MM.1S (cell line): ENCODE measurements around the gene NUP160.

Experiments
- DNase-seq: peaks from one replicate; pipeline ENCODE4 v3.0.0-alpha.2; 2015
- H2AFZ ChIP-seq: fragments of 300-600 bp; sonication (generic); 2 replicates; pipeline ENCODE4 v1.6.0; 2016; ENCODE audit warnings: antibody characterized with exemption, low read length
- H3F3A ChIP-seq: fragments of 300-600 bp; sonication (generic); 2 replicates; pipeline ENCODE4 v1.6.1; 2016; ENCODE audit warnings: mild to moderate bottlenecking, antibody characterized with exemption, low read length, moderate library complexity, mixed read lengths; ENCODE audit not compliant: insufficient read depth
- H3K27ac ChIP-seq: fragments of 300-600 bp; sonication (generic); 2 replicates; pipeline ENCODE4 v1.5.1; 2016; ENCODE audit warnings: mild to moderate bottlenecking, low read length
- H3K27me3 ChIP-seq: fragments of 300-600 bp; sonication (generic); replicated peaks from 2 replicates; pipeline ENCODE4 v1.6.0; 2016; ENCODE audit warnings: low read length; ENCODE audit not compliant: insufficient read depth
- H3K36me3 ChIP-seq: fragments of 300-600 bp; sonication (generic); replicated peaks from 2 replicates; pipeline ENCODE4 v1.6.1; 2016; ENCODE audit warnings: mild to moderate bottlenecking, low read length, mixed read lengths; ENCODE audit not compliant: insufficient read depth
- H3K4me1 ChIP-seq: fragments of 300-600 bp; sonication (generic); 2 replicates; pipeline ENCODE4 v1.6.1; 2016; ENCODE audit warnings: low read length, mixed read lengths
- H3K4me2 ChIP-seq: fragments of 300-600 bp; sonication (generic); 2 replicates; pipeline ENCODE4 v1.6.0; 2016; ENCODE audit warnings: low read depth, low read length
- H3K4me3 ChIP-seq: fragments of 300-600 bp; sonication (generic); 2 replicates; pipeline ENCODE4 v1.5.1; 2016; ENCODE audit warnings: low read length, mixed read lengths
- H3K79me2 ChIP-seq: fragments of 300-600 bp; sonication (generic); 2 replicates; pipeline ENCODE4 v1.6.1; 2016; ENCODE audit warnings: mixed run types, low read length, mixed read lengths
- H3K9ac ChIP-seq: fragments of 300-600 bp; sonication (generic); 2 replicates; pipeline ENCODE4 v1.6.1; 2016; ENCODE audit warnings: low read length, mixed read lengths
- H3K9me2 ChIP-seq: fragments of 300-600 bp; sonication (generic); replicated peaks from 2 replicates; pipeline ENCODE4 v1.6.1; 2016; ENCODE audit warnings: mild to moderate bottlenecking, low read length, mixed read lengths; ENCODE audit not compliant: insufficient read depth
- H3K9me3 ChIP-seq: fragments of 300-600 bp; sonication (generic); replicated peaks from 2 replicates; pipeline ENCODE4 v1.6.1; 2016; ENCODE audit warnings: mild to moderate bottlenecking, low read length, mixed read lengths; ENCODE audit not compliant: insufficient read depth
- H4K20me1 ChIP-seq: fragments of 300-600 bp; sonication (generic); 2 replicates; pipeline ENCODE4 v1.6.1; 2016; ENCODE audit warnings: mild to moderate bottlenecking, low read length, moderate library complexity, mixed read lengths; ENCODE audit not compliant: insufficient read depth
- EZH2 ChIP-seq: fragments of 300-600 bp; sonication (generic); optimal IDR thresholded peaks from 2 replicates; pipeline ENCODE3; 2017; ENCODE audit warnings: low read depth, mild to moderate bottlenecking, antibody characterized with exemption, low read length, mixed read lengths
- EZH2phosphoT487 ChIP-seq: fragments of 300-600 bp; sonication (generic); IDR thresholded peaks from 2 replicates; pipeline ENCODE4 v1.6.1; 2018; ENCODE audit warnings: antibody characterized with exemption, low read length
- TF ChIP-seq, protein P1 (sequence below): fragments of 300-600 bp; sonication (generic); IDR thresholded peaks from 2 replicates; pipeline ENCODE4 v1.5.1; 2016; ENCODE audit warnings: antibody characterized with exemption, low read length, mixed read lengths

NUP160 gene

DNA sequence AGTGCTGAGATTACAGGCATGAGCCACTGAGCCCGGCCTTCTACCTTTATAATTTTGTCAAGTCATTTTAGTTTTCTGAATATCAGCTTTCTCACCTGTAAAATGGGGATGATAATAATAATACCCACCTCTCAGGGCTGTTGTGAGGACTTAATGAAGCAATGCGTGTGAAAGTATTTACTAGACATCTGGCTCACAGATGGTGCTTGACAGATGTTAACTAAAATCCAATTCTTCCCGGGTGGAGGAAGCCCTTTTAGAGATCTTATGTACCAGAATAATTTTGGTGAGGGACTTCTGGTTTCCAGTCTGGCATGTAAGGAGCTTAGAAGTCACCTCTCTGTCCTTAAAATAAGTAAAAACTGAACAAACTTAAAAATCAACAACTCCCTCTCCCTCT lies 43.7 kb upstream of the NUP160 start:
- Histone ChIP-seq H3K9ac (no peak overlapping the region), H3K4me1 (no peaks in the 10 kb centered on the region), H3K79me2 (no peaks in the 10 kb centered on the region), H3K9me3 (no peaks in the 10 kb centered on the region), H3K9me2 (no peaks in the 10 kb centered on the region), H3K4me2 (no peak overlapping the region), H4K20me1 (no peaks in the 10 kb centered on the region), H3F3A (no peaks in the 10 kb centered on the region), H3K4me3 (no peak overlapping the region), H2AFZ (no peak overlapping the region), H3K36me3 (no peaks in the 10 kb centered on the region), H3K27ac (no peak overlapping the region), H3K27me3 (peaks cover 60% of the 10 kb centered on the region)
- TF ChIP-seq EZH2phosphoT487 (no peak), EZH2 (no peak)
- TF ChIP-seq, protein P1, sequence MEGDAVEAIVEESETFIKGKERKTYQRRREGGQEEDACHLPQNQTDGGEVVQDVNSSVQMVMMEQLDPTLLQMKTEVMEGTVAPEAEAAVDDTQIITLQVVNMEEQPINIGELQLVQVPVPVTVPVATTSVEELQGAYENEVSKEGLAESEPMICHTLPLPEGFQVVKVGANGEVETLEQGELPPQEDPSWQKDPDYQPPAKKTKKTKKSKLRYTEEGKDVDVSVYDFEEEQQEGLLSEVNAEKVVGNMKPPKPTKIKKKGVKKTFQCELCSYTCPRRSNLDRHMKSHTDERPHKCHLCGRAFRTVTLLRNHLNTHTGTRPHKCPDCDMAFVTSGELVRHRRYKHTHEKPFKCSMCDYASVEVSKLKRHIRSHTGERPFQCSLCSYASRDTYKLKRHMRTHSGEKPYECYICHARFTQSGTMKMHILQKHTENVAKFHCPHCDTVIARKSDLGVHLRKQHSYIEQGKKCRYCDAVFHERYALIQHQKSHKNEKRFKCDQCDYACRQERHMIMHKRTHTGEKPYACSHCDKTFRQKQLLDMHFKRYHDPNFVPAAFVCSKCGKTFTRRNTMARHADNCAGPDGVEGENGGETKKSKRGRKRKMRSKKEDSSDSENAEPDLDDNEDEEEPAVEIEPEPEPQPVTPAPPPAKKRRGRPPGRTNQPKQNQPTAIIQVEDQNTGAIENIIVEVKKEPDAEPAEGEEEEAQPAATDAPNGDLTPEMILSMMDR, result no peak
- no peak for DNase-seq

- H3K79me2 ChIP-seq, result no peaks in the 10 kb centered on the region
- H3K27ac ChIP-seq, result no peak overlapping the region
- no peak overlapping the region for H3K4me3 ChIP-seq
- no peaks in the 10 kb centered on the region for H3F3A ChIP-seq
- H3K4me1 ChIP-seq, result no peaks in the 10 kb centered on the region
- H3K9me3 ChIP-seq, result no peaks in the 10 kb centered on the region
- TF ChIP-seq EZH2, result no peak
- no peak for TF ChIP-seq EZH2phosphoT487
- TF ChIP-seq, protein P1, result no peak
- no peaks in the 10 kb centered on the region for H4K20me1 ChIP-seq
- peaks cover 40% of the 10 kb centered on the region for H3K27me3 ChIP-seq
- no peaks in the 10 kb centered on the region for H3K36me3 ChIP-seq
- H2AFZ ChIP-seq, result no peak overlapping the region
- H3K9ac ChIP-seq, result no peak overlapping the region
- DNase-seq, result no peak
- no peak overlapping the region for H3K4me2 ChIP-seq
- H3K9me2 ChIP-seq, result no peaks in the 10 kb centered on the region
These were observed 41.7 kb upstream of the NUP160 start for GRCh38 chr11:47889714-47890441.

GRCh38 chr11:47887910-47888569 lies 39.9 kb upstream of the NUP160 start:
- no peaks in the 10 kb centered on the region for H3K9me2 ChIP-seq
- peaks cover 26% of the 10 kb centered on the region for H3K27me3 ChIP-seq
- H4K20me1 ChIP-seq, result no peaks in the 10 kb centered on the region
- H3K27ac ChIP-seq, result no peak overlapping the region
- no peaks in the 10 kb centered on the region for H3F3A ChIP-seq
- no peaks in the 10 kb centered on the region for H3K9me3 ChIP-seq
- DNase-seq, result no peak
- no peaks in the 10 kb centered on the region for H3K79me2 ChIP-seq
- H3K4me1 ChIP-seq, result no peaks in the 10 kb centered on the region
- H3K4me2 ChIP-seq, result no peak overlapping the region
- TF ChIP-seq EZH2phosphoT487 (no peak), EZH2 (no peak)
- TF ChIP-seq, protein P1, result no peak
- no peak overlapping the region for H2AFZ ChIP-seq
- no peak overlapping the region for H3K9ac ChIP-seq
- no peaks in the 10 kb centered on the region for H3K36me3 ChIP-seq
- no peak overlapping the region for H3K4me3 ChIP-seq
